Endodermal cell (in vitro differentiated cells): Measurements from ENCODE around the gene TDRD9. TPM values are rescaled to one million over a fixed set of nuclear protein-coding genes. Genes with fewer than 3 reads are reported as not detected.

Experiments used
- DNase-seq: peaks from one replicate; pipeline ENCODE4 v3.0.0-alpha.2; 2017
- H3K27ac ChIP-seq: 2 replicates; pipeline ENCODE4 v1.5.1; 2013; ENCODE audit warnings: mild to moderate bottlenecking, low read depth, low read length, moderate library complexity
- H3K27me3 ChIP-seq: 2 replicates; pipeline ENCODE4 v1.6.1; 2013; ENCODE audit warnings: mild to moderate bottlenecking, low read length, moderate library complexity; ENCODE audit not compliant: insufficient read depth, control insufficient read depth, poor library complexity, severe bottlenecking
- H3K36me3 ChIP-seq: 2 replicates; pipeline ENCODE4 v1.7.0; 2013; ENCODE audit warnings: mild to moderate bottlenecking, low read length, moderate library complexity; ENCODE audit not compliant: control insufficient read depth, insufficient read depth
- H3K4me1 ChIP-seq: one replicate; pipeline ENCODE4 v1.7.0; 2013; ENCODE audit warnings: low read length; ENCODE audit not compliant: control insufficient read depth, insufficient read depth
- H3K4me3 ChIP-seq: 2 replicates; pipeline ENCODE4 v1.5.1; 2013; ENCODE audit warnings: mild to moderate bottlenecking, low read length, moderate library complexity
- H3K9ac ChIP-seq: 2 replicates; pipeline ENCODE4 v1.6.1; 2013; ENCODE audit warnings: mild to moderate bottlenecking, low read length, moderate library complexity; ENCODE audit not compliant: poor library complexity, severe bottlenecking; ENCODE audit errors: extremely low read depth
- H3K9me3 ChIP-seq: 2 replicates; pipeline ENCODE4 v1.6.1; 2013; ENCODE audit warnings: mild to moderate bottlenecking, low read length, moderate library complexity; ENCODE audit not compliant: control insufficient read depth
- H3K27ac Mint-ChIP-seq: 2 replicates; pipeline ENCODE4 v1.8.0; 2020; ENCODE audit warnings: mixed read lengths
- H3K27me3 Mint-ChIP-seq: 2 replicates; pipeline ENCODE4 v1.8.0; 2021; ENCODE audit warnings: mild to moderate bottlenecking, mixed read lengths; ENCODE audit not compliant: insufficient read depth
- H3K36me3 Mint-ChIP-seq: 2 replicates; pipeline ENCODE4 v1.8.0; 2020; ENCODE audit warnings: low read depth, mixed read lengths
- H3K4me1 Mint-ChIP-seq: 2 replicates; pipeline ENCODE4 v1.8.0; 2020; ENCODE audit warnings: mixed read lengths
- H3K4me3 Mint-ChIP-seq: 2 replicates; pipeline ENCODE4 v1.8.0; 2020; ENCODE audit warnings: mild to moderate bottlenecking, moderate library complexity, mixed read lengths
- H3K9me3 Mint-ChIP-seq: 2 replicates; pipeline ENCODE4 v1.8.0; 2020; ENCODE audit warnings: mild to moderate bottlenecking, mixed read lengths
- CTCF ChIP-seq: fragments of 200-600 bp; sonication (generic); conservative IDR thresholded peaks from 2 replicates; pipeline ENCODE4 v1.5.0; 2021; ENCODE audit warnings: antibody characterized with exemption, mild to moderate bottlenecking
- WGBS, 2 experiments: methylation state at CpG; one replicate each; pipeline versions ENCODE4 v1.1.5 to v1.1.7; 2013; ENCODE audit warnings: missing lambda C conversion rate in 2 of 2, mixed read lengths in 1 of 2; ENCODE audit not compliant: insufficient coverage in 1 of 2, insufficient read length in 1 of 2; 5-methylcytosine and 5-hydroxymethylcytosine counted together
- total RNA-seq, 2 donors: library from RNA; stranded (reverse); fragmentation: NEBNext Ultra II Directional in 1 of 2; extraction: Animal tissue kit (Norgen Biotek cat#: 25700) in 1 of 2; gene quantifications; 2 replicates in 1 of 2; 3 replicates in 1 of 2; pipeline ENCODE4 v1.2.1, GENCODE V29; 2021

The TDRD9 gene
- total RNA-seq, 2 donors from 2014 or later: not detected

- Mint-ChIP-seq H3K4me1 (no peaks in the 10 kb centered on the region), H3K27me3 (peaks cover 8% of the 10 kb centered on the region), H3K4me3 (no peak overlapping the region), H3K27ac (no peak overlapping the region), H3K36me3 (no peaks in the 10 kb centered on the region), H3K9me3 (no peaks in the 10 kb centered on the region)
- Histone ChIP-seq H3K27ac (no peak overlapping the region), H3K9ac (no peak overlapping the region), H3K36me3 (no peaks in the 10 kb centered on the region), H3K9me3 (no peaks in the 10 kb centered on the region), H3K4me1 (no peaks in the 10 kb centered on the region), H3K27me3 (no peaks in the 10 kb centered on the region), H3K4me3 (no peak overlapping the region)
- 85 to 89% methylated on average over 10 to 16 of the region's 16 CpGs for WGBS, 2 experiments
- no peak for TF ChIP-seq CTCF
- peak; percentile 52 for DNase-seq
These were observed 158.6 kb downstream of the TDRD9 start for GRCh38 chr14:104086661-104087461.

GRCh38 chr14:104087505-104087904 is 159.2 kb downstream of the TDRD9 start:
- H3K4me3 ChIP-seq: no peak overlapping the region
- Mint-ChIP-seq H3K36me3 (no peaks in the 10 kb centered on the region), H3K4me3 (no peak overlapping the region), H3K27ac (no peak overlapping the region), H3K27me3 (peaks cover 4% of the 10 kb centered on the region), H3K4me1 (no peaks in the 10 kb centered on the region), H3K9me3 (no peaks in the 10 kb centered on the region)
- H3K9ac ChIP-seq: no peak overlapping the region
- H3K4me1 ChIP-seq: no peaks in the 10 kb centered on the region
- 82 to 92% methylated on average over 8 to 17 of the region's 17 CpGs for WGBS, 2 experiments
- no peak for TF ChIP-seq CTCF
- DNase-seq: peak; percentile 44
- H3K9me3 ChIP-seq: no peaks in the 10 kb centered on the region
- H3K36me3 ChIP-seq: no peaks in the 10 kb centered on the region
- H3K27ac ChIP-seq: no peak overlapping the region
- H3K27me3 ChIP-seq: no peaks in the 10 kb centered on the region

GRCh38 chr14:104087981-104088850 is 160.0 kb downstream of the TDRD9 start:
- Mint-ChIP-seq H3K27ac (no peak overlapping the region), H3K4me1 (no peaks in the 10 kb centered on the region), H3K9me3 (no peaks in the 10 kb centered on the region), H3K36me3 (no peaks in the 10 kb centered on the region), H3K27me3 (peaks cover 4% of the 10 kb centered on the region), H3K4me3 (no peak overlapping the region)
- no peak overlapping the region for H3K27ac ChIP-seq
- no peak overlapping the region for H3K9ac ChIP-seq
- H3K4me1 ChIP-seq: no peaks in the 10 kb centered on the region
- H3K27me3 ChIP-seq: no peaks in the 10 kb centered on the region
- no peak for TF ChIP-seq CTCF
- no peak overlapping the region for H3K4me3 ChIP-seq
- no peaks in the 10 kb centered on the region for H3K9me3 ChIP-seq
- WGBS, 2 experiments: 91% methylated on average over 16 to 23 of the region's 23 CpGs
- no peaks in the 10 kb centered on the region for H3K36me3 ChIP-seq
- no peak for DNase-seq
